ENCODE data around the gene CRHR1.

CRHR1 gene

DNA sequence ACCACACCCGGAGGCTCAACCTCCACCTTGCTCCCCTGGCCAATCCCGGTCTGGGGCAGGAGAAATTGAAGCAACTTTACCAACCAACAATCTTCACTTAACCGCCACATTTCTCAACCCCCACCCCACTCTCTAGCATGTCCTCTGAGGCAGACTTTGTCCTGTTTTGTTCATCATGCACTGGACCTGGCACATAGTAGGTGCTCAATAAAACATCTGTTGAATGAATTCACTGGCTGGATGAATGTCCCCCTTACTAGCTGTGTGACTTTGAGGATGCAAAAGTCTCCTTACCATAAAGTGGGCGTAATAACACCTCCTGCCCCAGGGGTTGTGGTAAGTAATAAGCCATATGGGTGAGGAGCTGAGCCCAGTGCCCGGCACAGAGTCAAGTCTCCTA lies 66.3 kb downstream of the CRHR1 start:
- Histone ChIP-seq H3K4me3 (ENCODE audit: insufficient read length, low read depth) (no peak overlapping the region), H3K36me3 (ENCODE audit: insufficient read depth, insufficient read length, low read length) (no peaks in the 10 kb centered on the region), H3K27me3 (ENCODE audit: insufficient read depth, insufficient read length) (peaks cover 11% of the 10 kb centered on the region), H3K9ac (ENCODE audit: insufficient read length, low read depth) (no peak overlapping the region), H3K9me3 (ENCODE audit: insufficient read depth, low read length) (no peaks in the 10 kb centered on the region), H3K4me1 (ENCODE audit: insufficient read depth, insufficient read length) (peaks cover 6% of the 10 kb centered on the region)
- no peak for DNase-seq (ENCODE audit: low read depth, low spot score)
- TF ChIP-seq ZNF274 (IDR thresholded peaks at IDR 0.05; ENCODE audit: low read depth, low read length) (no peak), SUZ12 (IDR thresholded peaks at IDR 0.05; ENCODE audit: extremely low read depth, insufficient read depth, insufficient read length) (no peak), YY1 (IDR thresholded peaks at IDR 0.05; ENCODE audit: insufficient read depth, insufficient read length) (no peak)

DNA sequence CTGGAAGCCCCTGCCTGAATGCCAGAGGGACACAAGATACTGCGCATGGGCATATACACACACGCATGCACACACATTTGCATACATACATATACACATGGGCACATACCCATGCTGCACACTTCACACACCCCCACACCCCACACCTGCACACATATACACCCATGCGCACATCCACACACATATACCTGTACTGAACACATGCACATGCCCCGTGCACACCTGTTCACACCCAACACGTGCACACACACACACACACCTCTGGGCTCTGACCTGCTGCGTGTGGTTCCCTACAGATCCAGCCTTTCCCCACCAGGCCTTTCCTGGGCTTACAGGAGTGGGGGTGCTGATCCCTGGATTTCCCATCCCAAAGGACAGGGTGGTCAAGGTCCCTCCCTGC lies 66.9 kb downstream of the CRHR1 start:
- no peak for TF ChIP-seq YY1 (IDR thresholded peaks at IDR 0.05; ENCODE audit: insufficient read depth, insufficient read length)
- no peak for TF ChIP-seq SUZ12 (IDR thresholded peaks at IDR 0.05; ENCODE audit: extremely low read depth, insufficient read depth, insufficient read length)
- no peak for TF ChIP-seq ZNF274 (IDR thresholded peaks at IDR 0.05; ENCODE audit: low read depth, low read length)
- peaks cover 6% of the 10 kb centered on the region for H3K4me1 ChIP-seq (ENCODE audit: insufficient read depth, insufficient read length)
- no peaks in the 10 kb centered on the region for H3K9me3 ChIP-seq (ENCODE audit: insufficient read depth, low read length)
- peaks cover 11% of the 10 kb centered on the region for H3K27me3 ChIP-seq (ENCODE audit: insufficient read depth, insufficient read length)
- H3K4me3 ChIP-seq (ENCODE audit: insufficient read length, low read depth): no peak overlapping the region
- H3K9ac ChIP-seq (ENCODE audit: insufficient read length, low read depth): no peak overlapping the region
- no peak for DNase-seq (ENCODE audit: low read depth, low spot score)
- H3K36me3 ChIP-seq (ENCODE audit: insufficient read depth, insufficient read length, low read length): no peaks in the 10 kb centered on the region

DNA sequence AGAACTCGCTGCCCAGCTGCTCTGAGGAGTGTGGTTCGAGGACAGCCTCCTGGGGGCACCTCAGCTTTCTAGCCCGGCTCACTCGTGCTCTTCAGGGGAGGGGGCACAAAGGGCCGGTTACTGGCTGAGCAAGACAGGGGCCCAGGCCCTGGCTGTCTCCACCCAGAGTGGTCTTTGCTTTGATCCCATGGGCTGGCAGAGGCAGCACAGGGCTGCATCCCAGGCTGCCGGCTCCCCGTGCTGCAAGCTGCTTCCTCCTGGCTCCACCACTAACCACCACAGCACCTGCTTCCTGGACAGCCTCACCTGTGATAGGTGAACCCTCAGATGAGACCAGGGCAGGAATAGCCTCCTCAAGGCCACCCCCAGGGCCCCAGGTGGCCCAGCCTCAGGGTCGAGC lies 67.3 kb downstream of the CRHR1 start:
- no peak for TF ChIP-seq YY1 (IDR thresholded peaks at IDR 0.05; ENCODE audit: insufficient read depth, insufficient read length)
- TF ChIP-seq SUZ12 (IDR thresholded peaks at IDR 0.05; ENCODE audit: extremely low read depth, insufficient read depth, insufficient read length): no peak
- TF ChIP-seq ZNF274 (IDR thresholded peaks at IDR 0.05; ENCODE audit: low read depth, low read length): no peak
- DNase-seq (ENCODE audit: low read depth, low spot score): no peak
- H3K27me3 ChIP-seq (ENCODE audit: insufficient read depth, insufficient read length): peaks cover 11% of the 10 kb centered on the region

DNA sequence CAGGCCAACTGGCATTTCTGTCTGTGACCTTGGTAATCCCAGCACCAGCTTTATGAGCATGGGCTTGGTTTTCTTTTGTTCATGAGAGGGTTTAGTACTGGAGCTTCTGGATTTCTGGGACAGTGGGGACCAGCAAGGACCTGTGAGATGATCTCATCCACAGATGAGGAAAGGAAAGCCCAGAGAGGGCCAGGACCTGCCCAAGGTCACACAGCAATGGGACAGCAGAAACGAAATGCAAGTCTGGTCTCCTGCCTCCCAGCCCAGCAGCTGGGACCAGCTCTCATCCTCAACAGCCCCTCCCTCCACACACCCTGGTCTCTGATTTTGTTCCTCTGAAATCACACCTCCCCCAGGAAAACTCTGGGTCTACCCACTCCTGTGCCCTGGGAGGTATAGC lies 67.8 kb downstream of the CRHR1 start:
- H3K4me1 ChIP-seq (ENCODE audit: insufficient read depth, insufficient read length): peaks cover 6% of the 10 kb centered on the region
- DNase-seq (ENCODE audit: low read depth, low spot score): no peak
- TF ChIP-seq SUZ12 (IDR thresholded peaks at IDR 0.05; ENCODE audit: extremely low read depth, insufficient read depth, insufficient read length) (no peak), ZNF274 (IDR thresholded peaks at IDR 0.05; ENCODE audit: low read depth, low read length) (no peak), YY1 (IDR thresholded peaks at IDR 0.05; ENCODE audit: insufficient read depth, insufficient read length) (no peak)
- H3K9ac ChIP-seq (ENCODE audit: insufficient read length, low read depth): no peak overlapping the region
- no peaks in the 10 kb centered on the region for H3K36me3 ChIP-seq (ENCODE audit: insufficient read depth, insufficient read length, low read length)
- no peaks in the 10 kb centered on the region for H3K9me3 ChIP-seq (ENCODE audit: insufficient read depth, low read length)
- H3K27me3 ChIP-seq (ENCODE audit: insufficient read depth, insufficient read length): peaks cover 11% of the 10 kb centered on the region
- no peak overlapping the region for H3K4me3 ChIP-seq (ENCODE audit: insufficient read length, low read depth)

More for the DNA sequence above, 67.3 kb downstream of the CRHR1 start:
- Histone ChIP-seq H3K4me1 (ENCODE audit: insufficient read depth, insufficient read length) (peaks cover 6% of the 10 kb centered on the region), H3K4me3 (ENCODE audit: insufficient read length, low read depth) (no peak overlapping the region), H3K36me3 (ENCODE audit: insufficient read depth, insufficient read length, low read length) (no peaks in the 10 kb centered on the region), H3K9ac (ENCODE audit: insufficient read length, low read depth) (no peak overlapping the region), H3K9me3 (ENCODE audit: insufficient read depth, low read length) (no peaks in the 10 kb centered on the region)

DNA sequence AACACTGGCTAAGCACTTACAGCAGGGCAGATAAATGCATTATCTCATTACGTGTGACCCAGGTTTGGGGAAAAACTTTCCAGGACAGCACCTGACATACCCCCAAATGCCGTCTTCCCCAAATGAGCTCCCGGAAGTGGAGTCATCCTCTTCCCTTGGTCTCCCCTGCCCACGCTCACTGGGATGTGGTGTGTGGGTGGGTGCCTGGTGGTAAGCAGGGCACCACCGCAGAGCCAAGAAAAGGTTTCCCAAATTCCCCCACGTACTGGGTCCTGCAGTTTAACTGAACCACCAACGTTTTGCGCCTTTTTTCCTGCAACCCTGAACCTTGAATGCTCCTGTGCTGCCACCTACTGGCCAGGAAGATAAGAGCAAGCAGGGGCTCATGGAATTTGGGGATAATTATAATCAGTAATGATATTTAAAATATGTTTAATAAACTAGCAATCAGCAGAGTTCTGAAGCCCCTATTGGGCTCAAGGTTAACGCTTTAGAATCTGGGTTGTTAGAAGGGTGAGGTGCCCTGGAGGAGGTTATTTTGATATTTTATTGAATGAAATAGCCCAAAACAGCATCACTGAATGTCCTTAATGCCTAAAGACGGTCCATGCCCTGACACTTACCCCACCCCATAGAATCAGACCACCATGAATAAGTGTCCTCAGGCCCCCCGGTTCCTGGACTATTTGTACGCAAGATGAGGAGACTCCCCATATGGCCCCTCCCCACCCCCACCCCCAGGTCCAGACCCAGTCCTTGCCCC lies 68.6 kb downstream of the CRHR1 start:
- TF ChIP-seq ZNF274 (IDR thresholded peaks at IDR 0.05; ENCODE audit: low read depth, low read length): no peak
- TF ChIP-seq SUZ12 (IDR thresholded peaks at IDR 0.05; ENCODE audit: extremely low read depth, insufficient read depth, insufficient read length): no peak
- no peak for TF ChIP-seq YY1 (IDR thresholded peaks at IDR 0.05; ENCODE audit: insufficient read depth, insufficient read length)
- DNase-seq (ENCODE audit: low read depth, low spot score): peak; percentile 28
- peaks cover 6% of the 10 kb centered on the region for H3K4me1 ChIP-seq (ENCODE audit: insufficient read depth, insufficient read length)
- peaks cover 11% of the 10 kb centered on the region for H3K27me3 ChIP-seq (ENCODE audit: insufficient read depth, insufficient read length)
- H3K9me3 ChIP-seq (ENCODE audit: insufficient read depth, low read length): no peaks in the 10 kb centered on the region
- peak overlapping the region; percentile 22 for H3K9ac ChIP-seq (ENCODE audit: insufficient read length, low read depth)
- H3K4me3 ChIP-seq (ENCODE audit: insufficient read length, low read depth): no peak overlapping the region
- H3K36me3 ChIP-seq (ENCODE audit: insufficient read depth, insufficient read length, low read length): no peaks in the 10 kb centered on the region

DNA sequence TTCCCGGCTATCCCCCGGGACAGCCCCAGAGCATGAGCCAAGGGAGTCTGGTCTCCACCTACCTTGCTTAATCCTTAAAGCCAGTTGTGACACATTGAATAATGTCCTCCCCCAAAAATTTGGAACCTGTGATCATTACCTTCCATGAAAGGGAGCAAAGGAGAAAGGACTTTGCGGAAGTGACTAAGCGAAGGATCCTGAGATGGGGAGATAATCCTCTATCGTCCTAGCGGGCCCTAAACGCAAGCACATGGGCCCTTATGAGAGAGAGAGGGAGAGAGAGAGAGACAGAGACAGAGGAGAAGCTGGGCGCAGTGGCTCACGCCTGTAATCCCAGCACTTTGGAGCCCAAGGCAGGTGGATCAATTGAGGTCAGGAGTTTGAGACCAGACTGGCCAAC lies 70.1 kb downstream of the CRHR1 start:
- TF ChIP-seq ZNF274 (IDR thresholded peaks at IDR 0.05; ENCODE audit: low read depth, low read length) (no peak), SUZ12 (IDR thresholded peaks at IDR 0.05; ENCODE audit: extremely low read depth, insufficient read depth, insufficient read length) (no peak), YY1 (IDR thresholded peaks at IDR 0.05; ENCODE audit: insufficient read depth, insufficient read length) (no peak)
- no peaks in the 10 kb centered on the region for H3K9me3 ChIP-seq (ENCODE audit: insufficient read depth, low read length)
- H3K4me1 ChIP-seq (ENCODE audit: insufficient read depth, insufficient read length): peaks cover 5% of the 10 kb centered on the region
- no peak for DNase-seq (ENCODE audit: low read depth, low spot score)
- no peaks in the 10 kb centered on the region for H3K36me3 ChIP-seq (ENCODE audit: insufficient read depth, insufficient read length, low read length)
- peaks cover 11% of the 10 kb centered on the region for H3K27me3 ChIP-seq (ENCODE audit: insufficient read depth, insufficient read length)
- H3K4me3 ChIP-seq (ENCODE audit: insufficient read length, low read depth): no peak overlapping the region
- no peak overlapping the region for H3K9ac ChIP-seq (ENCODE audit: insufficient read length, low read depth)

DNA sequence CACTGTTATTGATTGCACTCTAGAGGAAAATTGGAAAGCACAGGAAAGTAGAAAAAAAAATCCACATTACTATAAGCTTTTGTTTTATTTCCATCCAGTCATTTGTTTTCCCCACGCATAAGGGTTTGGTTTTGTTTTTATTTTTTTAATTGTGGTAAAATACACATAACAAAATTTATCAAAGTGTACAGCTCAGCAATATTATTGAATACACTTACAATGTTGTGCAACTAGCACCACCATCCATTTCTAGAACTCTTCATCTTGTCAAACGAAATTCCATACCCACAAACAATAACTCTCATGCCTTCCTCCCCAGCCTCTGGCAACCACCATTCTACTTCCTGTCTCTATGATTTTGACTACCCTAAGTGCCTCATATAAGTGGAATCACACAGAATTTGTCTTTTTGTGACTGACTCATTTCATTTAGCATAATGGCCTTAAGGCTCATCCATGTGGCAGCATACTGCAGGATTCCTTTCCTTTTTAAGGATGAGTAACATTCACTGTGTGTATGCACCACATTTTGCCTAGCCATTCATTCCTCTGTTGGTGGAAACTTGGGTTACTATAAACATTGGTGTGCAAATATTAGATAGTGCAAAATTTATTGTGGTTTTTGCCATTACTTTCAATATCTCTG lies 71.7 kb downstream of the CRHR1 start:
- Histone ChIP-seq H3K9ac (ENCODE audit: insufficient read length, low read depth) (no peak overlapping the region), H3K9me3 (ENCODE audit: insufficient read depth, low read length) (no peaks in the 10 kb centered on the region), H3K27me3 (ENCODE audit: insufficient read depth, insufficient read length) (peaks cover 11% of the 10 kb centered on the region)

More for the DNA sequence above, 71.7 kb downstream of the CRHR1 start:
- Histone ChIP-seq H3K4me3 (ENCODE audit: insufficient read length, low read depth) (no peak overlapping the region), H3K36me3 (ENCODE audit: insufficient read depth, insufficient read length, low read length) (no peaks in the 10 kb centered on the region), H3K4me1 (ENCODE audit: insufficient read depth, insufficient read length) (peaks cover 4% of the 10 kb centered on the region)
- no peak for DNase-seq (ENCODE audit: low read depth, low spot score)
- TF ChIP-seq ZNF274 (IDR thresholded peaks at IDR 0.05; ENCODE audit: low read depth, low read length): no peak
- TF ChIP-seq YY1 (IDR thresholded peaks at IDR 0.05; ENCODE audit: insufficient read depth, insufficient read length): no peak
- TF ChIP-seq SUZ12 (IDR thresholded peaks at IDR 0.05; ENCODE audit: extremely low read depth, insufficient read depth, insufficient read length): no peak
